HepG2 (cell line): ENCODE data around the gene EEF1A1. TPM values are rescaled to one million over a fixed set of nuclear protein-coding genes. Genes with fewer than 3 reads are reported as not detected.
A peak's percentile ranks its signal among the peaks of the same experiment; 100 is the strongest.

Experiments
- ATF1 ChIP-seq: IDR thresholded peaks from 2 replicates; pipeline ENCODE4 v1.6.1; 2016; ENCODE audit warnings: mild to moderate bottlenecking, control low read depth
- ATF7 ChIP-seq, 2 experiments: fragments of 450-650 bp in 1 of 2; sonication (generic) in 1 of 2; formaldehyde crosslinking in 1 of 2; IDR thresholded peaks; 2 replicates each; pipeline versions ENCODE4 v1.4.0 to v1.6.1; 2016 to 2020; ENCODE audit warnings: antibody characterized with exemption in 1 of 2, mild to moderate bottlenecking in 1 of 2, missing genetic modification reagents in 1 of 2
- CHCHD3 ChIP-seq: sonication (generic); formaldehyde crosslinking; IDR thresholded peaks from 2 replicates; pipeline ENCODE4 v1.8.0; 2022; ENCODE audit warnings: mild to moderate bottlenecking, missing genetic modification reagents, moderate library complexity
- KAT7 ChIP-seq: IDR thresholded peaks from 2 replicates; pipeline ENCODE4 v1.6.1; 2018; ENCODE audit warnings: borderline replicate concordance, missing compliant biosample characterization
- LCORL ChIP-seq, 2 experiments: fragments of 450-650 bp in 1 of 2; sonication (generic) in 1 of 2; formaldehyde crosslinking in 1 of 2; IDR thresholded peaks; 2 replicates each; pipeline versions ENCODE4 v1.5.0 to v1.6.1; 2017 to 2020; ENCODE audit warnings: antibody characterized with exemption in 1 of 2, missing genetic modification reagents in 1 of 2
- NFATC3 ChIP-seq: sonication (generic); formaldehyde crosslinking; IDR thresholded peaks from 2 replicates; pipeline ENCODE4 v1.5.1; 2020; ENCODE audit warnings: mild to moderate bottlenecking, missing genetic modification reagents
- NR2F2 ChIP-seq: IDR thresholded peaks from 2 replicates; pipeline ENCODE4 v1.6.1; 2012; ENCODE audit warnings: low read depth, inconsistent platforms, borderline replicate concordance
- POGK ChIP-seq: sonication (generic); formaldehyde crosslinking; conservative IDR thresholded peaks from 2 replicates; pipeline ENCODE4 v1.8.0; 2022; ENCODE audit warnings: mild to moderate bottlenecking, moderate library complexity, missing genetic modification reagents
- POLR2G ChIP-seq: fragments of 200-400 bp; formaldehyde crosslinking; IDR thresholded peaks from 2 replicates; pipeline ENCODE4 v1.6.1; 2018; ENCODE audit warnings: mild to moderate bottlenecking, low read depth, low read length, moderate library complexity
- PREB ChIP-seq: sonication (generic); formaldehyde crosslinking; IDR thresholded peaks from 2 replicates; pipeline ENCODE4 v1.4.0; 2020; ENCODE audit warnings: missing genetic modification reagents
- RORA ChIP-seq: sonication (generic); formaldehyde crosslinking; IDR thresholded peaks from 2 replicates; pipeline ENCODE4 v1.5.0; 2020; ENCODE audit warnings: mild to moderate bottlenecking, missing genetic modification reagents, moderate library complexity
- SMAD9 ChIP-seq: sonication (generic); formaldehyde crosslinking; IDR thresholded peaks from 2 replicates; pipeline ENCODE4 v1.5.1; 2020; ENCODE audit warnings: mild to moderate bottlenecking, missing genetic modification reagents
- SP2 ChIP-seq: sonication (generic); formaldehyde crosslinking; IDR thresholded peaks from 2 replicates; pipeline ENCODE4 v1.5.1; 2020; ENCODE audit warnings: mild to moderate bottlenecking, missing genetic modification reagents
- TMF1 ChIP-seq: sonication (generic); formaldehyde crosslinking; IDR thresholded peaks from 2 replicates; pipeline ENCODE4 v1.8.1; 2022; ENCODE audit warnings: low read depth, missing genetic modification reagents
- ZEB1 ChIP-seq: IDR thresholded peaks from 2 replicates; pipeline ENCODE4 v1.6.1; 2012; ENCODE audit warnings: mild to moderate bottlenecking, low read depth, inconsistent platforms; ENCODE audit not compliant: insufficient replicate concordance
- ZNF354B ChIP-seq: sonication (generic); formaldehyde crosslinking; IDR thresholded peaks from 2 replicates; pipeline ENCODE4 v1.8.0; 2022; ENCODE audit warnings: mild to moderate bottlenecking, missing genetic modification reagents
- ZNF556 ChIP-seq: sonication (generic); formaldehyde crosslinking; IDR thresholded peaks from 2 replicates; pipeline ENCODE4 v1.4.0; 2020; ENCODE audit warnings: mild to moderate bottlenecking, missing genetic modification reagents, borderline replicate concordance
- polyA plus RNA-seq, 8 experiments: library from polyadenylated mRNA; depleted of rRNA in 3 of 8; stranded (reverse) in 7 of 8; unstranded in 1 of 8; fragments of >200 nt; fragmentation: Illumina TruSeq in 4 of 8; extraction: Trizol in 4 of 8; gene quantifications; 2 replicates each; pipeline versions ENCODE4 v1.2.1 to v1.2.3, GENCODE V29; 2011 to 2016; ENCODE audit warnings: low read depth in 4 of 8, missing spikeins in 1 of 8, mixed read lengths in 1 of 8; ENCODE audit not compliant: insufficient read depth in 1 of 8
- total RNA-seq, 5 experiments: library from RNA; depleted of rRNA; stranded (reverse); fragments of >200 nt; fragmentation: Illumina TruSeq; extraction: Trizol; gene quantifications; 2 replicates each; pipeline ENCODE4 v1.2.3, GENCODE V29; 2016; ENCODE audit warnings: low read depth in 1 of 5
- TF ChIP-seq, protein P1 (sequence below): sonication (generic); formaldehyde crosslinking; IDR thresholded peaks from 2 replicates; pipeline ENCODE4 v1.4.0; 2020; ENCODE audit warnings: missing genetic modification reagents, borderline replicate concordance
- TF ChIP-seq, protein P2 (sequence below): IDR thresholded peaks from 2 replicates; pipeline ENCODE4 v1.6.1; 2016; ENCODE audit warnings: low read depth
- TF ChIP-seq, protein P3 (sequence below): sonication (generic); formaldehyde crosslinking; IDR thresholded peaks from 2 replicates; pipeline ENCODE4 v1.4.0; 2020; ENCODE audit warnings: missing genetic modification reagents; ENCODE audit errors: not compliant biosample characterization
- TF ChIP-seq, protein P4 (sequence below): sonication (generic); formaldehyde crosslinking; IDR thresholded peaks from 2 replicates; pipeline ENCODE4 v1.5.0; 2020; ENCODE audit warnings: mild to moderate bottlenecking, low read depth, missing genetic modification reagents, borderline replicate concordance
- TF ChIP-seq, protein P5 (sequence below): IDR thresholded peaks from 2 replicates; pipeline ENCODE4 v1.6.1; 2016; ENCODE audit warnings: missing genetic modification reagents, missing compliant biosample characterization

EEF1A1 gene
- total and polyA plus RNA-seq, 2 of the 13 experiments (the other 11 are each of a cell fraction or from before 2014, with no cell fraction given) = 13,726 to 17,172 TPM

GRCh38 chr6:73523434-73524123 lies 2.7 kb upstream of the EEF1A1 start (continued):
- TF ChIP-seq, protein P1, sequence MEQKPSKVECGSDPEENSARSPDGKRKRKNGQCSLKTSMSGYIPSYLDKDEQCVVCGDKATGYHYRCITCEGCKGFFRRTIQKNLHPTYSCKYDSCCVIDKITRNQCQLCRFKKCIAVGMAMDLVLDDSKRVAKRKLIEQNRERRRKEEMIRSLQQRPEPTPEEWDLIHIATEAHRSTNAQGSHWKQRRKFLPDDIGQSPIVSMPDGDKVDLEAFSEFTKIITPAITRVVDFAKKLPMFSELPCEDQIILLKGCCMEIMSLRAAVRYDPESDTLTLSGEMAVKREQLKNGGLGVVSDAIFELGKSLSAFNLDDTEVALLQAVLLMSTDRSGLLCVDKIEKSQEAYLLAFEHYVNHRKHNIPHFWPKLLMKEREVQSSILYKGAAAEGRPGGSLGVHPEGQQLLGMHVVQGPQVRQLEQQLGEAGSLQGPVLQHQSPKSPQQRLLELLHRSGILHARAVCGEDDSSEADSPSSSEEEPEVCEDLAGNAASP (CRISPR knock-in tag) = no peak
- TF ChIP-seq TMF1 (CRISPR knock-in tag) (no peak), ATF1 (CRISPR knock-in tag) (no peak), RORA (CRISPR knock-in tag) (no peak), SP2 (CRISPR knock-in tag) (no peak), NR2F2 (no peak), LCORL (IDR thresholded peaks at IDR 0.05) (no peak), LCORL (CRISPR knock-in tag; IDR thresholded peaks at IDR 0.05) (peak; percentile 84), ZEB1 (no peak), ATF7 (IDR thresholded peaks at IDR 0.05) (no peak), ATF7 (CRISPR knock-in tag; IDR thresholded peaks at IDR 0.05) (0 out of 2 replicates have a peak, but pooled peaks have one; percentile 61), SMAD9 (no peak), ZNF556 (CRISPR knock-in tag) (peak; percentile 57; the same call in 1 of the 2 replicates), ZNF354B (no peak), POGK (CRISPR knock-in tag) (peak; percentile 72; the same call in 1 of the 2 replicates), POLR2G (peak; percentile 92), CHCHD3 (CRISPR knock-in tag) (no peak), PREB (CRISPR knock-in tag) (no peak), KAT7 (CRISPR knock-in tag) (peak; percentile 70; the same call in 1 of the 2 replicates), NFATC3 (no peak)
- TF ChIP-seq, protein P2, sequence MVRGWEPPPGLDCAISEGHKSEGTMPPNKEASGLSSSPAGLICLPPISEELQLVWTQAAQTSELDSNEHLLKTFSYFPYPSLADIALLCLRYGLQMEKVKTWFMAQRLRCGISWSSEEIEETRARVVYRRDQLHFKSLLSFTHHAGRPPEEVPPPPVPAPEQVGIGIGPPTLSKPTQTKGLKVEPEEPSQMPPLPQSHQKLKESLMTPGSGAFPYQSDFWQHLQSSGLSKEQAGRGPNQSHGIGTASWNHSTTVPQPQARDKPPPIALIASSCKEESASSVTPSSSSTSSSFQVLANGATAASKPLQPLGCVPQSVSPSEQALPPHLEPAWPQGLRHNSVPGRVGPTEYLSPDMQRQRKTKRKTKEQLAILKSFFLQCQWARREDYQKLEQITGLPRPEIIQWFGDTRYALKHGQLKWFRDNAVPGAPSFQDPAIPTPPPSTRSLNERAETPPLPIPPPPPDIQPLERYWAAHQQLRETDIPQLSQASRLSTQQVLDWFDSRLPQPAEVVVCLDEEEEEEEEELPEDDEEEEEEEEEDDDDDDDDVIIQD = no peak
- TF ChIP-seq, protein P3, sequence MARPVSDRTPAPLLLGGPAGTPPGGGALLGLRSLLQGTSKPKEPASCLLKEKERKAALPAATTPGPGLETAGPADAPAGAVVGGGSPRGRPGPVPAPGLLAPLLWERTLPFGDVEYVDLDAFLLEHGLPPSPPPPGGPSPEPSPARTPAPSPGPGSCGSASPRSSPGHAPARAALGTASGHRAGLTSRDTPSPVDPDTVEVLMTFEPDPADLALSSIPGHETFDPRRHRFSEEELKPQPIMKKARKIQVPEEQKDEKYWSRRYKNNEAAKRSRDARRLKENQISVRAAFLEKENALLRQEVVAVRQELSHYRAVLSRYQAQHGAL = no peak
- TF ChIP-seq, protein P4, sequence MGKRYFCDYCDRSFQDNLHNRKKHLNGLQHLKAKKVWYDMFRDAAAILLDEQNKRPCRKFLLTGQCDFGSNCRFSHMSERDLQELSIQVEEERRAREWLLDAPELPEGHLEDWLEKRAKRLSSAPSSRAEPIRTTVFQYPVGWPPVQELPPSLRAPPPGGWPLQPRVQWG (CRISPR knock-in tag) = no peak
- TF ChIP-seq, protein P5, sequence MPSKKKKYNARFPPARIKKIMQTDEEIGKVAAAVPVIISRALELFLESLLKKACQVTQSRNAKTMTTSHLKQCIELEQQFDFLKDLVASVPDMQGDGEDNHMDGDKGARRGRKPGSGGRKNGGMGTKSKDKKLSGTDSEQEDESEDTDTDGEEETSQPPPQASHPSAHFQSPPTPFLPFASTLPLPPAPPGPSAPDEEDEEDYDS = peak; percentile 52; the same call in 1 of the 2 replicates
